Activated CD4-positive, alpha-beta T cell treated with anti-CD3 and anti-CD28 coated beads for 1 hour (primary cell): Measurements from ENCODE around the gene SEMA4D.
"Not testable (repeated sequence)": the region's sequence is repeated elsewhere in the genome, so short reads cannot be mapped to it uniquely, and the experiment has no call there.

Experiments
- DNase-seq: peaks from one replicate; pipeline ENCODE4 v3.0.0-alpha.2; 2020

SEMA4D gene

DNA sequence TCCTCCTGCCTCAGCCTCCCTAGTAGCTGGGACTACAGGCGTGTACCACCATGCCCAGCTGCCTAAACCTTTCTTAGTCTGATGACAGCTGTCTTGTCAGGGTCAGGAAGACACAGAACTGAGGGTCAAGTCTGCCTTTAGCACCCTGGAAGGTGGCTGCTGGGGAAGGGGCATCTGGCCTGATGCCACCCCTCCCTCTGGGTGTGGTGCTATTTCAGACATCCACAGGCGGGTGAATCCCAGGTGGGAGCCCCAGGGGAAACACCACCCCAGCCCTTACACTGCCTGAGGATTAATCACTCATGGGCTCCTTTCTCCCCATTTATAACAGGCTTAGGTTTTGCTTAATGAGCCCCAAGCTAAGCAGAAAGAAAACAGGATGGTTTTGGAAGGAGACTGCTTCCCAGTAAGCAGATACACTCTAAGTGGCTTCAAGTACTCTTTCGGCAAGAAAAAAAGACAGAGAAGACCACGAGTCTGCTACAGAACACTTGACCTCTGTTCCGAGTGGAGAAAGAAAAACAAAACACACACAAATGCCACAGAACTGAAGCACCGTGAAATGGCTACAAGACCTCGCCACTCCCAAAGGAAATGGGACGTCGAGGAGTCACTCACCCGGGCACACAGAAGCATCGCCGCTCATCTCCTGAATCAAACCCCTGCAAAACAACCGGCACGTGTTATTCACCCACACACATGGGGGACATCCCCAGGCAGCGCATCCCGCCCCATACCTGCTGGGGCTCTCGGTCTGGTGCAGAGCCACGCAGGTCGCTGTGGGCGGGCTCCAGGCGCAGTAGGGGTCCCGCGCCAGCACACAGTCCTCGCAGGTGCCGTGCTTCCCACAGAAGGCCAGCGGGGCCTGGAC, 117.2 kb downstream of the SEMA4D start:
- DNase-seq, result no peak

DNA sequence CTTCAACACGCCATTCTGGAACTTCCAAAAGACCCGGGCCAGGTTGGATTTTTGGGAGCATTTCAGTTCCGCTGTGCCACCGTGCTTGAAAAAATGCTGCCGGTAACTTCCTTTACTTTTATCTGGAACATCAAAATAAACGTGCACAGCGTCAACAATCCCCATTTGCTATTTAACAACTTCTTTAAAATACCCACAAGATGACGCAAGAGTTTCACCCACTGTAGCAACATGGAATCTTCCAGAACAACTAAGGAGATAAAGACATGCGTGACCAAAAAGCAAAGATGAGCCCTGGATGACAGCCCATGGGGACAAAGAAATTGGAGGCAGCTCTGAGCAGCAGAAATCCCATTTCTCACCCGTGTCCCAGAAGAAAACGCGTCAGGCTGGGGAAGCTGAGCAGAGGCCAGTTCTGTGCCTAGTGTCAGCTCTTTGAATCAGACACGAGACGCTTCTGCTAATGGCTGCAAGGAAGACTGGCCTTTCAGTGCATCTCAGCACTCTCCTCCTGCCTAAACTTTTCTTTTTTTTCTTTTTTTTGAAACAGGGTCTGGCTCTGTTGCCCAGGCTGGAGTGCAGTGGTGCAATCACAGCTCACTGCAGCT, 118.3 kb downstream of the SEMA4D start:
- no peak for DNase-seq

DNA sequence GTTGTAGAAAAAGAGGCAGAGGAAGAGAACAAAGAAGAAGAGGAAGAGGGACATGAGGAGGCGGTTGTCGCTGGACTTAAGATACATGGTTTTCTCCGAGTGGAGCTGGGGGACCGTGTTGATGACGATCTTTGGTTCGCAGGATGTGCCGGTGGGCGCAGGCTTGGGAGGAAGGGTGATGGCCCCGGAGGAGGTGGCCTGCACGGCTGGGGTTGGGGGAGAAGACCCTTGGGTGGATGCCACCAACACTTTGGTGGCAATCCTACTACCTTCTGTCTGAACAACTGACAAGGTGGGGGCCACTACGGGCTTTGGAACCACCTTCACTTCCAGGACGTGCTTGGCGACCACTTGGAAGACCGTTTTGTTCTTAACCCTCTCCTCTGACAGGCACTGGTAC, 118.9 kb downstream of the SEMA4D start:
- DNase-seq, result no peak

DNA sequence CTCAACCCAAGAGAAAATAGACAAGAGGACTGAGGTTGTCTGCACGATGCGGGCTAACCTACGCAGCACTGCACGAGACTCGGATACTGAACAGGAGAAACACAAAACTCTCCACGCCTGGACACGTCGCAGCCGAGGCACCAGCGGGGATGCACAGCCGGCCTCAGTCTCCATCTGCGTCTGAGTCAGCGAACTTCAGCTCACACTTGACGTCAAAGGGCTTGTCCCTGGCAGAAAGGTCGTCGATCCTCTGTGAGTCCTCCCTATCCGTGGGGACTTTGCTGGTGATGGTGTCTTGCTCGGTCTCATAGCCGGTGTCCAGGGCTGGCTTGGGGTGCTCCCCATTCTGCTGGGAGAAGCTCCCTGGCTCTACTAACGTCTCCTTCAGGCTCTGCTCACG, 119.4 kb downstream of the SEMA4D start:
- no peak for DNase-seq

DNA sequence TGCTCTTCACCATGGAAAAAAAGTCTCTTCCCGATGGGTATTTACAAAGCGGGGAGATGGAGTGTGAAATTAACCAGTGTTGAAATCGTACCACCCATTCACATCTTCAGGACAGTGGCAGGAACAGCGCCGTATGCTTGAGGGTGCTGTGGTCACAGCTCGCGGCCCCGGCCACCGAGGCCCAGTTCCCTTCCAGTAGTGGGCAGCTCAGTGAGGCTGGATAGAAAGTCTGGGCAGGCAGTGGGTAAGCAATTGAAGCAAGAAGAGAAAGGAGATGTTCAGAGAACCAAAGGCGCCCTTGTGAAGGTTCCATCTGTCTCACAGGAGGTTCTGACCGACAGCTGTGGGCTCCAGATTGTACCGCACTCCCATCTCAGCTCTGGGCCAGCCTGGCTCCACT, 120.5 kb downstream of the SEMA4D start:
- DNase-seq, result no peak

DNA sequence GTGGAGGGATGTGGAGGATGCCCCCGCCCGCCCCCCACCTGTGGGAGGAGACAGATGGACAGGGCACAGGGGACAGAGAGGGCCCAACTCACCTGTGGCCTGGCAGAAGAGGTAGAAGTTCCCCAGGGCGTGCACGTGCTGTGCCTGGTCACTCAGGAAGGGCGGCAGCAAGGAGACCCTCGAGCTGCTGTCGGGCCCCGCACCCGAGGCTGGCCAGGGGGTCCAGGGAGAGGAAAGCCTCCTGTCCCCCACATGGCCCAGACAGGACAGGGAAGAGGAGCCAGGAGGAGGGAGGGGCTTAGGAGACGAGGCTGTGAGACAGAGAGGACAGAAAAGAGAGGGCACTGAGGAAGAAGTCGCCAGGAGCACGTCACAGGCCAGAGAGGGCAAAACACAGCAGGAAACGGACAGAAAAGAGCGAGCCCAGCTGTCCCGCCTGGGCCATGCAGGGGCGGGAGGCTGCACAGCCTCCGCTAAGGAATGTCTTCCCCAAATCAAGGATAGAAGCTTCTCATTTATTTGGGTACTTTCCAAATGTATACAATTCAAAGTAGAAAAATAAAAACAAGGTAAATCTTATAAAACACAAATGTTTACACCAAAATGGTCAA, 121.1 kb downstream of the SEMA4D start:
- no peak for DNase-seq

DNA sequence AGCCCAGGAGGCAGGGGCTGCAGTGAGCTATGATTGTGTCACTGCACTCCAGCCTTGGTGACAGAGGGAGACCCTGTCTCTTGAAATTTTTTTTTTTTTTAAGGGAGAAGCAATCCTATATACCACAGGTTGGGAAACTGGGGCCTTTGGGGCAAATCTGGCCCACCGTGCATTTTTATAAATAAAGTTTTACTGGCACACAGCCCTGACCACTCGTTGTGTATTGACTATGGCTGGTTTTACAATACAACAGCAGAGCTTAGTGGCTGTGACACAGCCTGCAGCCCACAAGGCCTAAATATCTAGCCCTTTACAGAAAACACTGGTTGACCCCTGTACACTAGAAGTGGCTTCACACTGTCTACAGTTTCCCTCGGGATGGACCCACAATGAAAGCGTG, 121.6 kb downstream of the SEMA4D start:
- DNase-seq, result no peak

DNA sequence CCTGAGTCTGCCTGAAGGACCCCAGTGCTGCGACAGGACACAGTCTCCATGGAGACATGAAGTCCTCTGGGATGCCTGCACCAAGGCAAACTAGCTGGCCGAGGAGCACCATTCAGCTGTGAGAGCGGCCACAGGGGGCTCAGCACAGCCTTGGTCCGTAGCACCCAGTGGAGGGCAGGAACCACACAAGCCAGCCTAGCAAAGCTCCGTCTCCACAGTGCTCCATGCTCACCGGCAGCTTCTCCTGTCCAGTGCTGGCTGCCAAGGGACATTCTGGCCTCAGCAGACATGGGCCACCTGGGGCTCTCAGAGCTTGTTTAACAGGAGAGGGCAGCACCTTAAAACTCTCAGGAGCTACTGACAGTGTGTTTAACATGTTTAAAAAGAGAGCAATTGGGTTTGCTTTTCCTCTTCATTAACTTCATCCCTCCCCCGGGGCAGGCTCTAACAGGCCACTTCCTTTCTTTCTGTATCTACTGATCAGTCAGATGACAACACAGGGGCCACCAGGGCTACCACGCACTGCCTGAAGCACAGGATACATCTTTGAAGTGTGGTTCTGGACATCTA, 122.6 kb downstream of the SEMA4D start:
- no peak for DNase-seq

DNA sequence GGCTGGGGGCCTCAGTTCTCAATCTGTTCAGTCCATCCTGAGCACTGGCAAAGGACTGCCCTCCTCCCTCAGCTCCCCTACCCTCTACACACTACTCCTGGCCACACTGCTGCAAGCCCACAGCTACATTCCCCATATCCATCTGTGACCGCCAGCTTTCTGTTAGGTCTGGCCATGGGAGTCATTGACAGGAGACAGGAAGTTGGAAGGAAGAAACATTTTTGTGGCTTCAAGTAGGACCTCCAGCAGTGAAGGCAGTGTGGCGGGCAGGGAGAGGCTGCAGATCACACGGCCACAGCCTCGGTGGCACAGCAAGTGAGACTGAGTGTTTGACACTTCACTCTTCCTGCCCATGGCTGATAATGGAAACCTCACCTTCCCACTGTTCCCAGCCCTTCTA, 123.7 kb downstream of the SEMA4D start:
- no peak for DNase-seq

DNA sequence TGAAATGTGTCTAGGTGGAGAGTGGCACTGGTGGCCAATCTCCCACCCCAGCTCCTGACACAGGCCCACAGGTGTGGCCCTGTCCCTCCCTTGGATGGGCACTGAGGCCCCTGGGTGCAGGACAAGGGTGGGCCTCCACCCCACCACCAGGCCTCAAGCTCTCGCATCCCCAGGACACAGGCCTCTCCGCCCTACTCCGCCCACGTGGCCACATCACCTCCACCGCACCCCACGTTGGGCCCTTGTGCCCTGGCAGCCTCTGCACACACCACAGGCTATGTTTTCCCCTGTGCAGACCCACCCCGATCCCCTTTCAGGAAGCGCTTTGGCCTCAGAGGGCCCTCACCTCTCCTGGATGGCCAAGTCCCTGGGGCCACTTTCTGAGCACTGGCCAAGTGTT, 124.9 kb downstream of the SEMA4D start:
- no peak for DNase-seq

DNA sequence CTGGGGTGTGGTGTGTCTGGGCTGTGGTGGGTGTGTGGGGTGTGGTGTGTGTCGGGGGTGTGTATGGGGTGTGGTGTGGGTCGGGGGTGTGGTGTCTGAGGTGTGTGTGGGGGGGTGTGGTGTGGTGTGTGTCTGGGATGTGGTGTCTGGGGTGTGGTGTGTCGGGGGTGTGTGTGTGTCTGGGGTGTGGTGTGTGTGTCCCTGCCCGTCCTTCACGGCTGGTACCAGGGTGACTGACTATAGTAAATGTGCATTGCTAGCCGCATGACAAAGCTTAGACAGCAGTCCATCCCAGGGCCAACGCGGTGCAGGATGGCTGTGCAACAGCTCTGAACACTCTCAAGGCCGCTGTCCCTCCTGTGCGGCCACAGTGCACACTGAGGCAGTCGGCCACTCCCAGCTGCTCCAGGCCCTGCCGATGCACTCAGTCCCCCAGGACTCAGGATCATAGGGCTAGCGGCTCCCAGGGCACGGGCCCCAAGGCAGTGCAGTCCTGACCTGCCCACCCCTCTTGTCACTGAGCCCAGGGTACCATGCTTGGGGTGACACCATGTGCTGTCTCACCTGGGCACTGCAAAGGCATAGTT, 125.6 kb downstream of the SEMA4D start:
- DNase-seq, result no peak

DNA sequence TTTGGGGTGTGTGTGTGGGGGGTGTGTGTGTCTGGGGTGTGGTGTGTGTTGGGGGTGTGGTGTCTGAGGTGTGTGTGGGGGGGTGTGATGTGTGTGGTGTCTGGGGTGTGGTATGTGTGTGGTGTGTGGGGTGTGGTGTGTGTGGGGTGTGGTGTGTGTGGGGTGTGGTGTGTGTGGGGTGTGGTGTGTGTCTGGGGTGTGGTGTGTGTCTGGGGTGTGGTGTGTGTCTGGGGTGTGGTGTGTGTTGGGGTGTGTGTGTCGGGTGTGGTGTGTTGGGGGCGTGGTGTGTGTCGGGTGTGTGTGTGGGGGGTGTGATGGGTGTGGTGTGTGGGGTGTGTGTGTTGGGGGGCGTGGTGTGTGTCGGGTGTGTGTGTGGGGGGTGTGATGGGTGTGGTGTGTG, 126.1 kb downstream of the SEMA4D start:
- DNase-seq, result not testable (repeated sequence)

DNA sequence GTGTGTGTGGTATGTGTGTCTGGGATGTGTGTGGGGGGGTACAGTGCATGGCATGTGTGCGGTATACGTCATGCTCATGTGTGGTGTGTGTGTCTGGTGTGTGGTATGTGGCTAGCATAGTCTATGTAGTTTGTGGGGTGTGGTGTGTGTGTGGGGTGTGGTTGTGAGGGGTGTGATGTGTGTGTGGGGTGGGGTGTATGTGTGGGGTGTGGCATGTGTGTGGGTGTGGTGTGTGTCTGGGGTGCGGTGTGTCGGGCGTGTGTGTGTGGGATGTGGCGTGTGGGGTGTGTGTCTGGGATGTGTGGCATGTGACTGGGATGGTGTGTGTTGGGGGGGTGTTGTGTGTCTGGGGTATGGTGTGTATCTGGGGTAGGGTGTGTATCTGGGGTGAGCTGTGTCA, 127.3 kb downstream of the SEMA4D start:
- DNase-seq, result no peak

DNA sequence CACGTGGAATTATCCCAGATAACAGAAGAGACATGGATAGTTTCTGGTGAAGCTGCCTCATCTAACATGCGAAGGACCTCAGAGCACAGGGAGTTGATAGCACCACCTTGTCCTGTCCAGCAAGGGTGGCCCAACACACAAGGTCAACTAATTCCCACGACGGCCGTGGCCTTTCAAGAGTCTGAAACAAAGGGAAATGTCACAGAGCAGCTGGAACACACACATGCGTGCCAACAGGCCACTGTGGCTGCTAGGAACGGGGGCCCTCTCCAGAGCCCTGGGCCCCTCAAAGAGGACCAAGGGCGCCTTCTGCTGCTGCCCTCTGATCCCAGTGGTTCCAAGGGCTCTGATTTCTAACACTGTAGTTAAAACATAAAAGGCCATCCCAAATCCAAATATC, 128.9 kb downstream of the SEMA4D start:
- no peak for DNase-seq

DNA sequence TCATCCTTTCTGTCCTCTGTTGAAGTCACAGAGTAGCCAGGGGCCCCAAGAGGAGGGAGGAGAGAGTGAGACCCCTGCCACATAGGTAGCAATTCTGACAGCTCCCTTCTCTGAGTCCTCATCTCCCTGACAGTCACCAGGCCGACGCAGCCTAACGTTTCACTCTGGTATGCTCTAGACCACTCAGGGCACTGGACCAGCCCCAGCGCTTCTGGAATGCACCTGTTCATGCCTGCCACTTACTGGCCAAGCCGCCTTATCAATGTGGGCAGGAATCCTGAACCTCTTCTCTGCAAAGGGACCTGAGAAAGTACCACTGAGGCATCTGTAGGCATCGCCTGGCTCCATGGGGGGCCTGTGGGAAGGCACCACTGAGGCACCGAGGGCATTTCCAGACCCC, 129.4 kb downstream of the SEMA4D start:
- no peak for DNase-seq

DNA sequence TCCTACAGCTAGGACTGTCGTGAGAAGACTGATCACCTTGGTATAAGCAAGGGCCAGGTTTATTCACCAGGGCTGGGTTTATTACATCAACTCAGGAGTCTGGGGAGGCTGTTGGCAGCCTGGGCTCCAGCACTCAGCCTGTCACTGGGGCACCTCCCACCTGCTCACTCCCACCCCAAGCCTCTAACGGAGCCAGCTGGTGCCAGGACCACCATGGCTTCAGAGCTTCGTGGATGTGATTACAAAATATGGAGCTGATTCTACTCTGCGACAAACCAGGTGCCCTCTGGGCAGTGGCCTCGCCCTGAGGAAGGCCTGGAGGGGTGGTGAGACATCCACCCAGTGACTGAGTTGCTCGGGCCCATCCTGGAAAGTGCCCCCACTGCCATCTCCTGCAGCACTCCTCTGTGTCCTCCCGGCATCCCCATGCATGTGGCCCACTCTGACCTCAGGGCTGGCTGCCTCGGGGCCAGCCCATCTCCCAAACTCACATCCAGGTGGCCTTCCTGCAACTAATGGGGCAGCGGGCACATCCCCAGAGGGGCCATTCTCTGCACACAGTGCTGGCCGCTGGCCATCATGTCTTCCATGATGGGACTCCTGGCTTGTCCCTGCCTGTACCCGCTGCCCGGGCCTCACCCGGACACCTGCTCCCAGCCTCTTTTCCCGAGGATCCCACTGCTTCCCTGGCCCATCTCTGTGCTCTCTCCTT, 130.0 kb downstream of the SEMA4D start:
- no peak for DNase-seq

DNA sequence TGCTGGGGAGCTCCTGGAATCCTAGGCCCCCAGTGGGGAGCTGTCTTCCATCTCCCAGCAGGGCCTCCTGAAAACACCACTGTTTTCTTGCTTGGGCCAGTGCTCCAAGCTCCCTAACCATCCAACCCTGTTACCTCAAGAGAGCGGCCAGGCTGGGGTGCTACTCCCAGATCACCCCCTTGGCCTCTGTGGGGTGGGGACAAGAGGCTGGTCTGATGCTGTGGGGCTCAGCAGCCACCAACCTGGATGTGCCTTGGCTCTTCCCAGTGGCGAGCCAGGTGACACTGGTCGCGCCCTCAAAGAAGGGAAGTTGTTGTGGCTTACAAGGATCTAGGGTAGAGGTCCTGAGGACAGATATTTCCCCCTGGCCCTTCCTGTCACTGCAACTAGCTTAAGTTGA, 130.6 kb downstream of the SEMA4D start:
- DNase-seq, result no peak

DNA sequence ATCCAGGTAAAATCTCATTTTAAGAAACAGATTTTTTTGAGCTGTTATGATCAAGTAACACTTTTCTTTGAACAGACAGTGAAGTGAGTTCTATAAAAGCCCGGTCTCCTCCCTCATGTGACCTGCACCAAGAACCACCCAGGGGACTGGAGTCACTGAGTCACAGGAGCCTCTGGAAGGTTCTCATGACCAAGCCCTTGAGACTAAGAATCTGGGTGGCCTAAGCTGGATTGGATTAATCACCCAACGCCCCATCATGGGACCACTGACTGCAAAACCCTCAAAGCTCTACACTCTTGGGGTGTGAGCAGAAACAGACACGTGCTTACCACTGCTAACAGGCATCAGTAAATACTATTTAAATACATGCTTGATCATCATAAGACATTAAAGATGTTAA, 131.2 kb downstream of the SEMA4D start:
- no peak for DNase-seq

DNA sequence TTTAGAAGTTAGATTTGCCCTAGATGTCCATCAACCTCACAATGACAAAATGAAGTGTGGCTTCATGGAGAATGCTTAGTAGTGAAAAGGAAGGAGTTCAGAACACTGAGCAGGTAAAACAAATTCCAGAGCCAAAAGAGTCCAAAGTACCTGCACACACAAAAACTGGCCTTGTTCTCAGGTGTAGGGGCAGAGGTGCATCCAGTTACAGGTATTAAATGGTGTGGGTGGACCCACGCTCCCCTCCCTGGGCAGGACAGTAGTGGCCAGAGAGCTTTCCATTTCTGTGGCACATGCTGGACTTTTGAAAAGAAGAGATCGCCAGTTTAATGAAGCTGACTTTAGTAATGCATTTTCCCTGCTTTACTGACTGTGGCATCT, 132.4 kb downstream of the SEMA4D start:
- no peak for DNase-seq

DNA sequence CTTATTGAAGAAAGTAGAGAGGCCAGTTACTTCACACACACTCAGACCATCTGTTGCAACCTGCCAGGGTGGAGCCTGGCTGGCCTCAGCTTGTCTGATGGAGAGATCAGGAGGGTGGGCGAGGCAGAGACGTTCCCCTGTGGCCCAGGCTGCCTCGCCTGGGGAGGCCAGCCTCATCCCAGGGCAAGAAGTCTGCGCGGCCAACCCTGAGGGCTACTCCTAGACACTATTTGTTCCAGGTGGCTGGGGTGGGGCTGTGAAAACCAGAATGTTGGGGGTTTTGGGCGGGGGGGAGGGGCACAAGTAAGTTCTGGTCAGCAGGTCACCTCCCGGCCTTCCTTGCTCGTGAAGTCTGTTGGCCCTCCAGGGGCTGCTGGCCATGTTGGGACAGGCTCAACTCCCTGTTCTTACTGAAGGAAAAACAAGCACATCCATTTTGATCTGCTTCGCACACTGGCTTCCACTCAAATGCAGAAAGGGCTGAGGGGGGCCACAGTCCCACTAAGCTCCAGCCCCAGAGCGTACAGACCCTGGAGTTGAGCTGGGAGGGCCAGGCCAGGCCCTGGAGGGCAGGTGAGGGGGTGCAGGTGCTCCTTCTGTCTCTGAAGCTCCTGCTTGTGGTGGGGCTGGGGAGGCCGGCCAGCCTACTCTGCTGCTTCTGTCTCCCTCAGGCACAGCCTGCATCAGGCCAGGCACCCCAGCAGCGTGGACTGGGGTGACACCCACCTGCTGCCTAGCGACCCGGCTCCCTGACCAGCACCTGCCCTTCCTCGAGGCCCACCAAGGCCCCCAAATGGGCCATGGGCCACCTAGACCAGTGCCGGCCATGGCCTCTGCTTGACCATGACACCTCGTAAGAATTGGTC, 133.0 kb downstream of the SEMA4D start:
- no peak for DNase-seq

DNA sequence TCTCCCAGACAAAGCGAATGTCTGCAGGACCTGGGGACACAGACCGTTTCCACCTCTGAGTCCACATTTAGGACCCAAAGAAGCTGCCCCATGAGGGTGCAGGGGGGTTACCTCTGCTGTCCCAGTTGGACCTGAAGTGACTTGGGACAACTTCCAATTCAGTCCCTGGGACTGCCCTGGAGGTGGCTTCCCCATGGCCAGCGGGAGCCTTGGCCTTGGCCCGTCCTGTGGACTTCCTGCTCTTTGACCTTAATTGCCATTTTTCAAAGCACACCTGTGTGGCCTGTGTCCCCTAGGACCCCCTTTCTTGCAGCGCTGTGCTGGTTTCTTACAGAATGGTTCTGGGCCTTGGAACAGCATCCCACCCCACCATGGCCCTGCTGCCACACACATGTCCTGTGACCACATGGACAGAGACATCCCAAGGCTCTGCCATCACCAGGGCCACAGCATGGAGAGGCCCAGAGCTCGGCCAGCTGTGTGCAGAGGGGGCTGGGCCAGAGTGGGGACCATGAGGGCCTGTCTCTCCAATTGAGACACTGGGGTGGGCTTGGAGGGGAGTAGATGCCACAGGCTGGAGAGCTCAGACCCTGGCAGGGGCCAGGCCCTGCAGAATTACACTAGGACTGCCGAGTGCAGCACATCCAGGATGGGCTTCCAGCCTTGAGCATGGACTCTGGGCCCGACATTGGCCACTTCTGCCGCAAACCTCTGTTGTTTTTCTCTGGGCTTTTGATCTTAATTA, 133.8 kb downstream of the SEMA4D start:
- DNase-seq, result no peak
